Cardiac fibroblast (primary cell): ENCODE results near the gene RAD51.
A peak's percentile ranks its signal among the peaks of the same experiment; 100 is the strongest.

Experiments
- DNase-seq, 2 donors: peaks; one replicate each; pipeline versions ENCODE4 v3.0.0 to v3.0.0-alpha.2; 2010; ENCODE audit warnings: low read depth in 2 of 2
- H3K4me3 ChIP-seq, 2 donors: replicated peaks in 1 of 2; 1 replicate in 1 of 2; 2 replicates in 1 of 2; pipeline ENCODE4 v1.5.1; 2011; ENCODE audit warnings: low read depth in 2 of 2, low read length in 2 of 2, mild to moderate bottlenecking in 2 of 2, moderate library complexity in 1 of 2
- TF ChIP-seq, protein P1 (sequence below): IDR thresholded peaks from one replicate; pipeline ENCODE4 v1.5.1; 2011; ENCODE audit warnings: low read depth, mild to moderate bottlenecking, low read length, inconsistent platforms

RAD51 gene

DNA sequence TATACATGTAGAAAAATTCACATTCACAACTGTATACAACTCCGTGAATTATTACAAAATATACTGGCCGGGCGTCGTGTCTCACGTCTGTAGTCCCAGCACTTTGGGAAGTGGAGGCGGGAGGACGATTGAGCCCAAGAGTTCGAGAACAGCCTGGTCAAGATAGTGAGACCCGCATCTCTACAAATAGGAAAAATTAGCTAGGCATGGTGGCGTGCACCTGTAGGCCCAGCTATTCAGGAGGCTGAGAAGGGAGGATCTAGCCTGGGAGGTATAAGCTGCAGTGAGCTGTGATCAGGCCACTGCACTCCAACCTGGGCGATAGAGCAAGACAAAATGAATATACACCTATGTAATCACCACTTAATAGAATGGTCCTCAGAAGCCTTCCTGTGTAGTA lies 1.3 kb downstream of the RAD51 start:
- DNase-seq, result peak in 1 of 2 donors; percentile 5
- TF ChIP-seq, protein P1, sequence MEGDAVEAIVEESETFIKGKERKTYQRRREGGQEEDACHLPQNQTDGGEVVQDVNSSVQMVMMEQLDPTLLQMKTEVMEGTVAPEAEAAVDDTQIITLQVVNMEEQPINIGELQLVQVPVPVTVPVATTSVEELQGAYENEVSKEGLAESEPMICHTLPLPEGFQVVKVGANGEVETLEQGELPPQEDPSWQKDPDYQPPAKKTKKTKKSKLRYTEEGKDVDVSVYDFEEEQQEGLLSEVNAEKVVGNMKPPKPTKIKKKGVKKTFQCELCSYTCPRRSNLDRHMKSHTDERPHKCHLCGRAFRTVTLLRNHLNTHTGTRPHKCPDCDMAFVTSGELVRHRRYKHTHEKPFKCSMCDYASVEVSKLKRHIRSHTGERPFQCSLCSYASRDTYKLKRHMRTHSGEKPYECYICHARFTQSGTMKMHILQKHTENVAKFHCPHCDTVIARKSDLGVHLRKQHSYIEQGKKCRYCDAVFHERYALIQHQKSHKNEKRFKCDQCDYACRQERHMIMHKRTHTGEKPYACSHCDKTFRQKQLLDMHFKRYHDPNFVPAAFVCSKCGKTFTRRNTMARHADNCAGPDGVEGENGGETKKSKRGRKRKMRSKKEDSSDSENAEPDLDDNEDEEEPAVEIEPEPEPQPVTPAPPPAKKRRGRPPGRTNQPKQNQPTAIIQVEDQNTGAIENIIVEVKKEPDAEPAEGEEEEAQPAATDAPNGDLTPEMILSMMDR, result no peak
- peak overlapping the region; percentile 91 to 97 for H3K4me3 ChIP-seq

- TF ChIP-seq, protein P1, result no peak
These were observed 2.9 kb downstream of the RAD51 start for GRCh38 chr15:40697916-40698315.

DNA sequence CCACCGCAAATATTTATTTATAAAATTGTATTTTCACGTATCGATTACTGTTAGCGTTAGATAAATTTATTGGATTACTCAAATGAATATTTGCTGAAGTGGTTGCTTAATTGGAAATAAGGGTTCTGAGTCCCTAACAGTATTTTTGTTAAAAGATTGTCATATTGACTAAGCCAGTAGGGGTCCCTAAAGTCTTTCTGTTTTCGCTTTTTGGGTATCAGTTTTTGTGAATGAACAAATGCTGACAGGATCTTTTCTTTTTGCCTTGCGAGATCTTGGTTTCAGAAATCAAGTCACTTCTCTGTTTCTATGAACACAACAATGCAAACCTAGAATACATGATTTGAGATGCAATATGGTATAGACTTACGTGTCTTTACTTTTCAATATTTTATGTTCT lies 7.1 kb downstream of the RAD51 start:
- no peak overlapping the region for H3K4me3 ChIP-seq
- TF ChIP-seq, protein P1, result peak; percentile 14
- DNase-seq, result peak; percentile 19 to 43

More at GRCh38 chr15:40697916-40698315, 2.9 kb downstream of the RAD51 start:
- no peak for DNase-seq
- H3K4me3 ChIP-seq, result no peak overlapping the region

DNA sequence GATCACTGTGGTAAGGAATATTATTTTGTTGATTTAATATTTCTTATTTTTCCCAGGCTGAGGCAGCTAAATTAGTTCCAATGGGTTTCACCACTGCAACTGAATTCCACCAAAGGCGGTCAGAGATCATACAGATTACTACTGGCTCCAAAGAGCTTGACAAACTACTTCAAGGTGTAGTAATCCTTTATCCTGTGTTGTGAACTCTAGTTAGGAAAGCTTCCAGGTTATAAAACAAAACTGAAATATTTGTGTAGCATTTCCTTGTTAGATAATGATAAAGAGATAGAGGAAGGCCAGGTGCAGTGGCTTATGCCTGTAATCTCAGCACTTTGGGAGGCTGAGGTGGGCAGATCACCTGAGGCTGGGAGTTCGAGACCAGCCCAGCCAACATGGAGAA lies 11.1 kb downstream of the RAD51 start:
- no peak for DNase-seq
- H3K4me3 ChIP-seq, result no peak overlapping the region
- TF ChIP-seq, protein P1, result no peak

DNA sequence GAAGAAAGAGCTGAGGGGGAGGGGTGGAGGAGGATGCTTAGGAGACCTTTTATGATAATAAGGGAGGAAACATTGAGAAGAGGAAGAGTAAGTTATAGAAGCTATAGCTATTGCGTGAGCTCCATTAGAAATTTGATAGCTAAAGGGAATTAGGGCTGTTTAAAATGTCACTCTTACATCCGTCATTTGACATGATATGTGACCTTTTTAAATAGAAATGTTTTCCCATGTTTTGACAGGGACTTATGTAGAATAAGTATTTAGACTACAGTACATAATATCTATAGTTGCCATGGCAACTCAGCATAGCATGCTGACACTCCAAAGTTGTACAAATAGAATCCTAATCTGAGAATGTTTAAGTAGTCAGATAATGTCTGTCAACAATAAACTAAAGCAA lies 19.2 kb downstream of the RAD51 start:
- DNase-seq, result no peak
- no peak overlapping the region for H3K4me3 ChIP-seq
- TF ChIP-seq, protein P1, result no peak

- no peak for DNase-seq
- TF ChIP-seq, protein P1, result no peak
- H3K4me3 ChIP-seq, result no peak overlapping the region
These were observed 21.2 kb downstream of the RAD51 start for GRCh38 chr15:40716165-40716564.

DNA sequence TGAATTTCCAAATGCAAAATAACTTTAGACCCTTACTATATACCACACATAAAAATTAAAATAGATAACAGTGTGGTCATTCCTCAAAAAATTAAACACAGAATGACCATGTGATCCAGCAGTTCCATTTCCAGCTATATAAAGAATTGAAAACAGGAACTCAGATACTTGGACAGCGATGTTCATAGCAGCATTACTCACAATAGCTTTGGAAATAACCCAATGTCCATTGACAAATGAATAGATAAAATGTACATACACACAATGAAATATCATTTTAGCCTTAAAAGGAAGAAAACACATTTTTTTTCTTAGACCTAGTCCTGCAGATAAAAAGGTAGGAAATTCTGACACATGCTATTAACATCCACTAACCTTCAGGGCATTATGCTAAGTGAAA lies 26.7 kb downstream of the RAD51 start:
- TF ChIP-seq, protein P1, result no peak
- DNase-seq, result peak; percentile 22 to 38

More for the DNA sequence above, 26.7 kb downstream of the RAD51 start:
- no peak overlapping the region for H3K4me3 ChIP-seq
